Measurements from ENCODE around the gene DNAAF1.

DNA sequence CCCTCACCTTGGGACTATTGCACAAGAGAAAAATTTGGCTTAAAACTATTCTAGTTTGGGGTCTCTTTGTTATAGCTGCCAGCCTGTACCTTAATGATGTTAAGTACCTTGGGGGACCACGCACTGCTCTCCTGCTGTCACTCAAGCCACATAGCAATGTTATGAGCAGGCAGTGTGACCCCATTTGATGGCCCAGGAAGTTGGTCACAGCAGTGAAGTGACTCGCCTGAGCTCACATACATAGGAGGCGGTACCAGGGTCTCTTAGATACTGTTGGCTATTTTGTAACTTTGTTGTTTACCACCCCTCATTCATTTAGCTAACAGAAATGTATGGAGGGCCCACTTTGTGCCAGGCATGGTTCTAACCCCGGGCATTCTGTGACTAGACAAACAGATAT is 78.3 kb downstream of the DNAAF1 start:
- TF ChIP-seq, protein P1, sequence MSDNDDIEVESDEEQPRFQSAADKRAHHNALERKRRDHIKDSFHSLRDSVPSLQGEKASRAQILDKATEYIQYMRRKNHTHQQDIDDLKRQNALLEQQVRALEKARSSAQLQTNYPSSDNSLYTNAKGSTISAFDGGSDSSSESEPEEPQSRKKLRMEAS (IDR thresholded peaks at IDR 0.05) = no peak
- no peak for TF ChIP-seq RAD21 (IDR thresholded peaks at IDR 0.05; ENCODE audit: low read depth)
- no peak for TF ChIP-seq YY1 (IDR thresholded peaks at IDR 0.05; ENCODE audit: low read depth)
- no peak for TF ChIP-seq CREB1 (IDR thresholded peaks at IDR 0.05; ENCODE audit: low read depth)
- TF ChIP-seq TEAD4 (IDR thresholded peaks at IDR 0.05) = no peak
- TF ChIP-seq EP300 (IDR thresholded peaks at IDR 0.05; ENCODE audit: borderline replicate concordance) = no peak
- TF ChIP-seq NFIC (IDR thresholded peaks at IDR 0.05) = no peak
- TF ChIP-seq EGR1 (IDR thresholded peaks at IDR 0.05) = no peak
- no peak for TF ChIP-seq CEBPB (IDR thresholded peaks at IDR 0.05)
- TF ChIP-seq TAF1 (IDR thresholded peaks at IDR 0.05; ENCODE audit: low read depth) = no peak
- TF ChIP-seq, protein P2, sequence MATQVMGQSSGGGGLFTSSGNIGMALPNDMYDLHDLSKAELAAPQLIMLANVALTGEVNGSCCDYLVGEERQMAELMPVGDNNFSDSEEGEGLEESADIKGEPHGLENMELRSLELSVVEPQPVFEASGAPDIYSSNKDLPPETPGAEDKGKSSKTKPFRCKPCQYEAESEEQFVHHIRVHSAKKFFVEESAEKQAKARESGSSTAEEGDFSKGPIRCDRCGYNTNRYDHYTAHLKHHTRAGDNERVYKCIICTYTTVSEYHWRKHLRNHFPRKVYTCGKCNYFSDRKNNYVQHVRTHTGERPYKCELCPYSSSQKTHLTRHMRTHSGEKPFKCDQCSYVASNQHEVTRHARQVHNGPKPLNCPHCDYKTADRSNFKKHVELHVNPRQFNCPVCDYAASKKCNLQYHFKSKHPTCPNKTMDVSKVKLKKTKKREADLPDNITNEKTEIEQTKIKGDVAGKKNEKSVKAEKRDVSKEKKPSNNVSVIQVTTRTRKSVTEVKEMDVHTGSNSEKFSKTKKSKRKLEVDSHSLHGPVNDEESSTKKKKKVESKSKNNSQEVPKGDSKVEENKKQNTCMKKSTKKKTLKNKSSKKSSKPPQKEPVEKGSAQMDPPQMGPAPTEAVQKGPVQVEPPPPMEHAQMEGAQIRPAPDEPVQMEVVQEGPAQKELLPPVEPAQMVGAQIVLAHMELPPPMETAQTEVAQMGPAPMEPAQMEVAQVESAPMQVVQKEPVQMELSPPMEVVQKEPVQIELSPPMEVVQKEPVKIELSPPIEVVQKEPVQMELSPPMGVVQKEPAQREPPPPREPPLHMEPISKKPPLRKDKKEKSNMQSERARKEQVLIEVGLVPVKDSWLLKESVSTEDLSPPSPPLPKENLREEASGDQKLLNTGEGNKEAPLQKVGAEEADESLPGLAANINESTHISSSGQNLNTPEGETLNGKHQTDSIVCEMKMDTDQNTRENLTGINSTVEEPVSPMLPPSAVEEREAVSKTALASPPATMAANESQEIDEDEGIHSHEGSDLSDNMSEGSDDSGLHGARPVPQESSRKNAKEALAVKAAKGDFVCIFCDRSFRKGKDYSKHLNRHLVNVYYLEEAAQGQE (IDR thresholded peaks at IDR 0.05; ENCODE audit: low read depth) = no peak
- no peak for TF ChIP-seq TCF12 (IDR thresholded peaks at IDR 0.05; ENCODE audit: low read depth)
- TF ChIP-seq, protein P3, sequence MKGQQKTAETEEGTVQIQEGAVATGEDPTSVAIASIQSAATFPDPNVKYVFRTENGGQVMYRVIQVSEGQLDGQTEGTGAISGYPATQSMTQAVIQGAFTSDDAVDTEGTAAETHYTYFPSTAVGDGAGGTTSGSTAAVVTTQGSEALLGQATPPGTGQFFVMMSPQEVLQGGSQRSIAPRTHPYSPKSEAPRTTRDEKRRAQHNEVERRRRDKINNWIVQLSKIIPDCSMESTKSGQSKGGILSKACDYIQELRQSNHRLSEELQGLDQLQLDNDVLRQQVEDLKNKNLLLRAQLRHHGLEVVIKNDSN (IDR thresholded peaks at IDR 0.05) = no peak
